GM12874 (cell line): Measurements from ENCODE around the gene CDKN3.

Source experiments
- TF ChIP-seq, protein P1 (sequence below): IDR thresholded peaks from 2 replicates; pipeline ENCODE4 v1.5.1; 2011; ENCODE audit warnings: low read depth, mild to moderate bottlenecking, control low read depth, low read length, moderate library complexity; ENCODE audit not compliant: insufficient read depth

CDKN3 gene

DNA sequence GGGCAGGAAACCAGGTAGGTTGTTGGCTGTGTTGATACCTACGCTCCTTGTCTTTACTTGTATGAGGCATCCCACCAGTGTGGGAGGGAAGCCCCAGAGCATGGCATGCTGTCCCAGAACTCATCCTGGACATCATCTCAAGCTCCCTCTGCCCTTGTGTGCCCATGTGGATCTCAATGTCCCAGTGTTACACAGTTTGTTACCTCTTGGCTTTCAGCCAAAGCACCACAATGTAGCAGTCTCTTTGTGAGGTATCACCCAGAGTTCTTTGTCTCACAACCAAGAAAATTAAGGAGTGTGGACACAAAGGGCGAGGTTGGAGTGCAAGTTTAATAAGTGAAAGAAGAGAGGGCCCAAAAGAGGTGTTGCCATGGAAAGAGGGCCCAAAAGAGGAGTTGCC, 43.1 kb upstream of the CDKN3 start:
- TF ChIP-seq, protein P1, sequence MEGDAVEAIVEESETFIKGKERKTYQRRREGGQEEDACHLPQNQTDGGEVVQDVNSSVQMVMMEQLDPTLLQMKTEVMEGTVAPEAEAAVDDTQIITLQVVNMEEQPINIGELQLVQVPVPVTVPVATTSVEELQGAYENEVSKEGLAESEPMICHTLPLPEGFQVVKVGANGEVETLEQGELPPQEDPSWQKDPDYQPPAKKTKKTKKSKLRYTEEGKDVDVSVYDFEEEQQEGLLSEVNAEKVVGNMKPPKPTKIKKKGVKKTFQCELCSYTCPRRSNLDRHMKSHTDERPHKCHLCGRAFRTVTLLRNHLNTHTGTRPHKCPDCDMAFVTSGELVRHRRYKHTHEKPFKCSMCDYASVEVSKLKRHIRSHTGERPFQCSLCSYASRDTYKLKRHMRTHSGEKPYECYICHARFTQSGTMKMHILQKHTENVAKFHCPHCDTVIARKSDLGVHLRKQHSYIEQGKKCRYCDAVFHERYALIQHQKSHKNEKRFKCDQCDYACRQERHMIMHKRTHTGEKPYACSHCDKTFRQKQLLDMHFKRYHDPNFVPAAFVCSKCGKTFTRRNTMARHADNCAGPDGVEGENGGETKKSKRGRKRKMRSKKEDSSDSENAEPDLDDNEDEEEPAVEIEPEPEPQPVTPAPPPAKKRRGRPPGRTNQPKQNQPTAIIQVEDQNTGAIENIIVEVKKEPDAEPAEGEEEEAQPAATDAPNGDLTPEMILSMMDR, result no peak

DNA sequence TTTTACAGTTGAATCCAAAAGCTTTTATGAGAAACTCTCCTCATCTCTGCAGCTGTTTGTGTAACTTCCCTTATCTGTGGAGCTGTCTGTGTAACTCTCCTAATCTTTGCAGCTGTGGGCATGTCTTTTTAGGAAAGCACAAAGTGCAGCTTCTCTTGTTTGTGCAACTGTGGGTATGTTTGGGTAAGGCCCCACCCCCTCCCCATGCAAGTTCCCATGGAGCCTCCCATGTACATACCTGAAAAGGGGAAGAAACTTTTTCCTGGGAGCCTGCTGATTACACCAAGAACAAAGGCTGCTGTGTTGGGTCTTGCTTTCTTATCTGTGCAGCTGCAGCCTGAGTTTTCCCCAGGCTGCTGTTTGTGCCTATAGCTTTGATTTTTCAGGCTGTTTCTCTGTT, 42.7 kb upstream of the CDKN3 start:
- TF ChIP-seq, protein P1, result no peak

DNA sequence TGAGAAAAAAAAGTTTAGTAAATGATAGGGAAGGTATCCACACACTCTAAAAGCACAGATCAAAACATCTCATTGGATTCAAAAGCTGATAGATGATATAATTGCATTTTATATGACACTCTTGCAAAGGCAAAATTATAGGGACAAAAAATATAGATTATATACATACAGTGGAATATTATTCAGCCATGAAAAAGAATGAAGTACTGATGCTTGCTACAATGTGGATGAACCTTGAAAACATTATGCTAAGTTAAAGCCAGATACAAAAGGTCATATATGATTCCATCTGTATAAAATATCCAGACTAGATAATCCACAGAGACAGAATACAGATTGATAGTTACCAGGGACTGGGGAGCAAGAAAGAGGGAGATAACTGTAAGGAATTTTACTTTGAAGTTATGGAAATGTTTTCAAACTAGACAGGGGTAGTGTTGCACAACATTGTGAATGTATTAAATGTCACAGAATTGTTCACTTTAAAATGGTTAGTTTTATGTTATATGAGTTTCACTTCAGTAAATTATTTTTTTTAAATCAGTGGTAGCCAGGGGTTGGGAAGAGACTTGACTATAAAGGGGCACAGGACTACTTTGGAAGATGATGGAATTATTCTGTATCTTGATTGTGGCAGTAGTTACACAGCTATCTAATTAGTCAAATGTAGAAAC, 41.7 kb upstream of the CDKN3 start:
- TF ChIP-seq, protein P1, result no peak

DNA sequence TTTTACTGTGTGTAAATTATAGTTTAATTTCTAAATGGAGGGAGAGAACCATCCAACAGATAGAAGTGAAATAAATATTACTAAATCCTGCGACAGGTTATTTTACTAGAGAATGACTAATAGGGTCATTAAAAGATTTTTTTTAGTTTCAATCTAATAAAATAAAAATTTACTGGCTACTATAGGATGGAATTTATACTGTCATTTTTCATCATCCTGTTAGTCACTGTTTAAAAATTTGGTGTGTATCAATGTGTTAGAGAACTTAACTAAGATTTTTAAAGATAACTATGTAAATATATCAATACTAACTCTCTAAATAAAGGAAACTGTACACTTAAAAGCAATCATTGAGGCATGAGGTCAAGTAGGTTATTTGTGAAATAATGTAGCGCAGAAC, 41.1 kb upstream of the CDKN3 start:
- TF ChIP-seq, protein P1, result no peak

DNA sequence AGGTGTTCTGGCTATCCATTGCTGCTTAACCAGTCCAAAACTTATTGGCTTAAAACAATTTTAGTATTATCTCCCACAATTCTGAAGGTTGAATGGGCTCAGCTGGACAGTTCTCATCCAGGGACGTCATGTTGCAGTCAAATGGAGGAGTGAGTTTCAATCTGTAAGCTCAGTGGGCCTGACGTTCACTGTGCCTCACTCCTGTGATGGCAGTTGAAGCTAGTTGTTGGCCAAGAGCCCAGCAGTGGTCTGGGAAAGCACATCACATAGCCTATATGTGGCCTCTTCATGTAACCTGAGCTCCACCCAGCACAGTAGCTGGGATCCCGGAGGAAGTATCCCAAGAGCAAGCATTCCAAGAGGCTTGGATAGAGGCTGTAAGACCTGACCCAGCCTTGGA, 40.6 kb upstream of the CDKN3 start:
- TF ChIP-seq, protein P1, result no peak

DNA sequence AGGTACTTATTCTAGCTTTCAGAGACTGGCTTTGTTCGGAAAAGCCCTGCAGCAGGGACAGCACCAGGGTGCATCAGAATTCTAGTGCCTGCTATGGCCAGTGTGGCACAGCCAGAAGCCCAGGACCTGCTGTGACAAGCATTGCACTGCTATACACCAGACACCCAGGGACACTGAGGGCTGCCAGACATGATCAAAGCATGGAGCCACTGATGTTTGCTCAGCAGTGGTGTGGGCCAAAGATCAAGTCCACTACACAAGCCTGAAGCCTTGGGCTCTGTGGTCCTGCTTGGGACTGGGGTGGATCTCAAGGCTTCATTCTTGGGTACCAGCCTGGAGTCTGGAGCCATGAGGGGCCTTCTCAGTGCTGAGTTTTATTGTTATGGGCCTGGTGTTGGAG, 36.1 kb upstream of the CDKN3 start:
- TF ChIP-seq, protein P1, result no peak

DNA sequence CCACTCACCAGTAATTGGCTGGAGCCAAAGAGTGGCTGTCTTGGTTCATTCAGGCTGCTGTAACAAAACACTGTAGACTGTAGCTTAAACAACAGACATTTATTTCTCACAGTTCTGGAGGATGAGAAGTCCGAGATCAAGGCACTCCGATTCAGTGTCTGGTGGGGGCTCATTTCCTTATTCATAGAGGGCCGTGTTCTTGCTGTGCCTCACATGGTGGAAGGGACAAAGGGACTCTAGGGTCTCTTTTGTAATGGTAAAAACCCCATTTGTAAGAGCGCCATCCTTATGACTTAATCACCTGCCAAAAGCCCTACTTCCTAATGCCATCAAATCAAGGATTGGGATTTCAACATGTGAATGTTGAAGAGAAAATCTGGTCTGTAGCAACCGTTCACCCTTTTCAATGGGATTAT, 34.7 kb upstream of the CDKN3 start:
- TF ChIP-seq, protein P1, result no peak
